ENCODE data around the gene PCDHGB7. TPM values are rescaled to one million over a fixed set of nuclear protein-coding genes. Genes with fewer than 3 reads are reported as not detected.

Gene PCDHGB7
- total RNA-seq, 1 donor from 2014 or later, result 14.2 TPM

- no peaks in the 10 kb centered on the region for H3K27me3 ChIP-seq
- no peaks in the 10 kb centered on the region for H3K4me1 ChIP-seq
- peak within 1 kb of the TSS; percentile 3 to 17 for H3K4me3 ChIP-seq
- peak in 1 of 2 donors; percentile 34 for DNase-seq (ENCODE audit: extremely low spot score in 2 of 2)
- TF ChIP-seq CTCF (IDR thresholded peaks at IDR 0.05) (peak in 1 of 3 experiments; percentile 13), POLR2A (IDR thresholded peaks at IDR 0.05) (no peak), POLR2AphosphoS5 (IDR thresholded peaks at IDR 0.05; ENCODE audit: insufficient read depth in 1 of 2, low read depth in 1 of 2) (no peak)
- no peak within 1 kb of the TSS for H3K27ac ChIP-seq
- peaks cover 0 to 4% of the 10 kb centered on the region in 2 donors for H3K36me3 ChIP-seq
- intact Hi-C loops (cut with DNase I), result no loop called here
- peaks cover 88% of the 10 kb centered on the region for H3K9me3 ChIP-seq
Measured at GRCh38 chr5:141420855-141421488, 3.5 kb downstream of the PCDHGB7 start, which contains the start of gene PCDHGA11. TSS of gene PCDHGA11 (plus strand) at chr5:141421051. CDS start at chr5:141421228, 177 bp downstream.

- H3K4me3 ChIP-seq, result peak overlapping the region; percentile 3 to 8
- intact Hi-C loops (cut with DNase I), result no loop called here
Measured at GRCh38 chr5:141421489-141421855, 4.0 kb downstream of the PCDHGB7 start.

GRCh38 chr5:141422742-141423291 lies 5.3 kb downstream of the PCDHGB7 start:
- H3K36me3 ChIP-seq, result peaks cover 0 to 15% of the 10 kb centered on the region in 2 donors
- H3K27ac ChIP-seq, result no peak overlapping the region
- no peaks in the 10 kb centered on the region for H3K4me1 ChIP-seq
- DNase-seq (ENCODE audit: extremely low spot score in 2 of 2), result no peak
- TF ChIP-seq POLR2AphosphoS5 (IDR thresholded peaks at IDR 0.05; ENCODE audit: insufficient read depth in 1 of 2, low read depth in 1 of 2) (no peak), POLR2A (IDR thresholded peaks at IDR 0.05) (no peak), CTCF (IDR thresholded peaks at IDR 0.05) (no peak)
- H3K27me3 ChIP-seq, result no peaks in the 10 kb centered on the region
- peaks cover 98% of the 10 kb centered on the region for H3K9me3 ChIP-seq
- intact Hi-C loops (cut with DNase I), result no loop called here
- no peak overlapping the region for H3K4me3 ChIP-seq

More at GRCh38 chr5:141421489-141421855, 4.0 kb downstream of the PCDHGB7 start:
- peaks cover 0 to 4% of the 10 kb centered on the region in 2 donors for H3K36me3 ChIP-seq
- no peak overlapping the region for H3K27ac ChIP-seq
- DNase-seq (ENCODE audit: extremely low spot score in 2 of 2), result peak in 1 of 2 donors; percentile 29
- no peaks in the 10 kb centered on the region for H3K27me3 ChIP-seq
- TF ChIP-seq POLR2A (IDR thresholded peaks at IDR 0.05), result no peak
- TF ChIP-seq POLR2AphosphoS5 (IDR thresholded peaks at IDR 0.05; ENCODE audit: insufficient read depth in 1 of 2, low read depth in 1 of 2), result no peak
- TF ChIP-seq CTCF (IDR thresholded peaks at IDR 0.05), result no peak
- no peaks in the 10 kb centered on the region for H3K4me1 ChIP-seq
- H3K9me3 ChIP-seq, result peaks cover 90% of the 10 kb centered on the region

- Histone ChIP-seq H3K4me3 (no peak overlapping the region), H3K36me3 (peaks cover 0 to 16% of the 10 kb centered on the region in 2 donors), H3K27ac (no peak overlapping the region), H3K9me3 (peaks cover 92% of the 10 kb centered on the region), H3K27me3 (no peaks in the 10 kb centered on the region), H3K4me1 (no peaks in the 10 kb centered on the region)
- intact Hi-C loops (cut with DNase I), result no loop called here
- TF ChIP-seq POLR2AphosphoS5 (IDR thresholded peaks at IDR 0.05; ENCODE audit: insufficient read depth in 1 of 2, low read depth in 1 of 2) (no peak), CTCF (IDR thresholded peaks at IDR 0.05) (no peak), POLR2A (IDR thresholded peaks at IDR 0.05) (no peak)
- DNase-seq (ENCODE audit: extremely low spot score in 2 of 2), result no peak
Measured at GRCh38 chr5:141427783-141428426, 10.4 kb downstream of the PCDHGB7 start.

Data from vagina (tissue), 2 donors.